ENCODE measurements around the gene TLR10. TPM values are rescaled to one million over a fixed set of nuclear protein-coding genes. Genes with fewer than 3 reads are reported as not detected.

TLR10 gene
- total and polyA plus RNA-seq, 2 donors (not counting 3 experiments of a cell fraction or from before 2014, with no cell fraction given) = not detected

GRCh38 chr4:38800961-38801450, 18.2 kb upstream of the TLR10 start:
- no TSS peak for BruUV-seq (replicated peaks)
- intact Hi-C loops (cut with micrococcal nuclease) = no loop called here
- POLR2A ChIA-PET = no interaction called here
- FAIRE-seq (no peak), DNase-seq (ENCODE audit: low read depth, low spot score) (no peak)
- Histone ChIP-seq H3K36me3 (ENCODE audit: control insufficient read depth in 2 of 2, extremely low read depth in 1 of 2, insufficient read depth in 2 of 2, low read length in 2 of 2) (no peaks in the 10 kb centered on the region), H3K9ac (replicated peaks; ENCODE audit: extremely low read depth, insufficient read depth, low read length) (no peak overlapping the region), H2AFZ (ENCODE audit: low read depth, low read length) (no peak overlapping the region), H3K27me3 (ENCODE audit: control insufficient read depth in 2 of 2, insufficient read depth in 2 of 2, low read length in 2 of 2) (no peaks in the 10 kb centered on the region), H3K9me1 (replicated peaks; ENCODE audit: control insufficient read depth, extremely low read depth, insufficient read depth, low read length) (no peaks in the 10 kb centered on the region), H3K9me3 (replicated peaks; ENCODE audit: control insufficient read depth, insufficient read depth, low read length) (no peaks in the 10 kb centered on the region), H3K27ac (ENCODE audit: insufficient read depth, low read depth, low read length) (no peak overlapping the region), H3K4me1 (ENCODE audit: control insufficient read depth, extremely low read depth, insufficient read depth, low read length) (peaks cover 18% of the 10 kb centered on the region), H3K4me2 (ENCODE audit: insufficient read depth, low read length) (no peak overlapping the region), H3K4me3 (replicated peaks in 1 of 3; ENCODE audit: insufficient read depth in 1 of 3, low read depth in 1 of 3, low read length in 3 of 3) (no peak overlapping the region), H3K79me2 (ENCODE audit: control insufficient read depth, insufficient read depth, low read length) (no peaks in the 10 kb centered on the region), H4K20me1 (replicated peaks; ENCODE audit: control insufficient read depth, extremely low read depth, insufficient read depth, low read length) (no peaks in the 10 kb centered on the region)
- dilution Hi-C loops (cut with MboI; ENCODE audit: extremely low pct_ligation_motif_present, low sequenced_read_pairs) = no loop called here
- CTCF ChIA-PET = interaction anchor here (1.0 to 1.2 kb wide), 4 partner anchors 10 to 60 kb away, joined by 3 to 4 read pairs (median 3); partner anchors contain the start of gene TLR10
- TF ChIP-seq FOS (IDR thresholded peaks at IDR 0.05; ENCODE audit: borderline replicate concordance, insufficient read depth, low read length) = no peak

GRCh38 chr4:38800366-38800765, 17.6 kb upstream of the TLR10 start:
- Histone ChIP-seq H3K27me3 (ENCODE audit: control insufficient read depth in 2 of 2, insufficient read depth in 2 of 2, low read length in 2 of 2) (no peaks in the 10 kb centered on the region), H2AFZ (ENCODE audit: low read depth, low read length) (no peak overlapping the region), H4K20me1 (replicated peaks; ENCODE audit: control insufficient read depth, extremely low read depth, insufficient read depth, low read length) (no peaks in the 10 kb centered on the region), H3K9me1 (replicated peaks; ENCODE audit: control insufficient read depth, extremely low read depth, insufficient read depth, low read length) (no peaks in the 10 kb centered on the region), H3K4me3 (replicated peaks in 1 of 3; ENCODE audit: insufficient read depth in 1 of 3, low read depth in 1 of 3, low read length in 3 of 3) (no peak overlapping the region), H3K27ac (ENCODE audit: insufficient read depth, low read depth, low read length) (no peak overlapping the region), H3K4me2 (ENCODE audit: insufficient read depth, low read length) (no peak overlapping the region), H3K9me3 (replicated peaks; ENCODE audit: control insufficient read depth, insufficient read depth, low read length) (no peaks in the 10 kb centered on the region), H3K4me1 (ENCODE audit: control insufficient read depth, extremely low read depth, insufficient read depth, low read length) (peaks cover 11% of the 10 kb centered on the region), H3K9ac (replicated peaks; ENCODE audit: extremely low read depth, insufficient read depth, low read length) (no peak overlapping the region), H3K79me2 (ENCODE audit: control insufficient read depth, insufficient read depth, low read length) (no peaks in the 10 kb centered on the region), H3K36me3 (ENCODE audit: control insufficient read depth in 2 of 2, extremely low read depth in 1 of 2, insufficient read depth in 2 of 2, low read length in 2 of 2) (no peaks in the 10 kb centered on the region)
- no peak for FAIRE-seq
- dilution Hi-C loops (cut with MboI; ENCODE audit: extremely low pct_ligation_motif_present, low sequenced_read_pairs) = no loop called here
- BruUV-seq (replicated peaks) = no TSS peak
- DNase-seq (ENCODE audit: low read depth, low spot score) = no peak
- intact Hi-C loops (cut with micrococcal nuclease) = no loop called here
- CTCF ChIA-PET = interaction anchor here (1.0 to 2.0 kb wide), 5 partner anchors 9 to 60 kb away, joined by 3 to 10 read pairs (median 3); partner anchors contain the start of gene TLR10
- TF ChIP-seq MAX (IDR thresholded peaks at IDR 0.05; ENCODE audit: insufficient read depth, insufficient read length) (no peak), EZH2 (IDR thresholded peaks at IDR 0.05; ENCODE audit: borderline replicate concordance, low read depth, low read length, severe bottlenecking) (no peak)
- POLR2A ChIA-PET = no interaction called here

Data from endothelial cell of umbilical vein (primary cell).